ENCODE data around the gene ST8SIA6.

The ST8SIA6 gene

GRCh38 chr10:17349717-17350116 lies 104.7 kb downstream of the ST8SIA6 start:
- TF ChIP-seq USF1 (IDR thresholded peaks at IDR 0.05) (no peak), TEAD4 (IDR thresholded peaks at IDR 0.05) (no peak), YY1 (IDR thresholded peaks at IDR 0.05; ENCODE audit: low read depth) (no peak), EP300 (IDR thresholded peaks at IDR 0.05; ENCODE audit: borderline replicate concordance) (no peak), EGR1 (IDR thresholded peaks at IDR 0.05) (no peak), NFIC (IDR thresholded peaks at IDR 0.05) (no peak), CEBPB (IDR thresholded peaks at IDR 0.05) (no peak), CREB1 (IDR thresholded peaks at IDR 0.05; ENCODE audit: low read depth) (no peak), REST (IDR thresholded peaks at IDR 0.05; ENCODE audit: low read depth) (no peak), MAX (IDR thresholded peaks at IDR 0.05) (no peak), TCF12 (IDR thresholded peaks at IDR 0.05; ENCODE audit: low read depth) (no peak), TAF1 (IDR thresholded peaks at IDR 0.05; ENCODE audit: low read depth) (no peak)

GRCh38 chr10:17348501-17349349 lies 105.7 kb downstream of the ST8SIA6 start:
- no peak for TF ChIP-seq YY1 (IDR thresholded peaks at IDR 0.05; ENCODE audit: low read depth)
- TF ChIP-seq EGR1 (IDR thresholded peaks at IDR 0.05), result no peak
- TF ChIP-seq TEAD4 (IDR thresholded peaks at IDR 0.05), result no peak
- TF ChIP-seq REST (IDR thresholded peaks at IDR 0.05; ENCODE audit: low read depth), result no peak
- no peak for TF ChIP-seq EP300 (IDR thresholded peaks at IDR 0.05; ENCODE audit: borderline replicate concordance)
- no peak for TF ChIP-seq ZBTB7A (IDR thresholded peaks at IDR 0.05; ENCODE audit: low read depth)
- no peak for TF ChIP-seq TAF1 (IDR thresholded peaks at IDR 0.05; ENCODE audit: low read depth)
- no peak for TF ChIP-seq NFIC (IDR thresholded peaks at IDR 0.05)
- TF ChIP-seq USF1 (IDR thresholded peaks at IDR 0.05), result no peak
- TF ChIP-seq RAD21 (IDR thresholded peaks at IDR 0.05; ENCODE audit: low read depth), result no peak
- TF ChIP-seq CEBPB (IDR thresholded peaks at IDR 0.05), result no peak
- no peak for TF ChIP-seq CREB1 (IDR thresholded peaks at IDR 0.05; ENCODE audit: low read depth)
- no peak for TF ChIP-seq TCF12 (IDR thresholded peaks at IDR 0.05; ENCODE audit: low read depth)
- TF ChIP-seq FOXM1 (IDR thresholded peaks at IDR 0.05; ENCODE audit: borderline replicate concordance, low read depth), result no peak
- no peak for TF ChIP-seq MAX (IDR thresholded peaks at IDR 0.05)

GRCh38 chr10:17348011-17348500 lies 106.3 kb downstream of the ST8SIA6 start:
- TF ChIP-seq REST (IDR thresholded peaks at IDR 0.05; ENCODE audit: low read depth) (no peak), NFIC (IDR thresholded peaks at IDR 0.05) (no peak), RAD21 (IDR thresholded peaks at IDR 0.05; ENCODE audit: low read depth) (no peak), ZBTB7A (IDR thresholded peaks at IDR 0.05; ENCODE audit: low read depth) (no peak), FOXM1 (IDR thresholded peaks at IDR 0.05; ENCODE audit: borderline replicate concordance, low read depth) (no peak), USF1 (IDR thresholded peaks at IDR 0.05) (no peak), YY1 (IDR thresholded peaks at IDR 0.05; ENCODE audit: low read depth) (no peak), EP300 (IDR thresholded peaks at IDR 0.05; ENCODE audit: borderline replicate concordance) (no peak), MAX (IDR thresholded peaks at IDR 0.05) (no peak), CEBPB (IDR thresholded peaks at IDR 0.05) (no peak), TCF12 (IDR thresholded peaks at IDR 0.05; ENCODE audit: low read depth) (no peak), TEAD4 (IDR thresholded peaks at IDR 0.05) (no peak), TAF1 (IDR thresholded peaks at IDR 0.05; ENCODE audit: low read depth) (no peak), CREB1 (IDR thresholded peaks at IDR 0.05; ENCODE audit: low read depth) (no peak), EGR1 (IDR thresholded peaks at IDR 0.05) (no peak)
